ENCODE measurements around the gene AKAP8L. TPM values are rescaled to one million over a fixed set of nuclear protein-coding genes. Genes with fewer than 3 reads are reported as not detected.
A peak's percentile ranks its signal among the peaks of the same experiment; 100 is the strongest.

The AKAP8L gene
- total RNA-seq, 4 donors from 2014 or later: 82.4 to 157 (median 117) TPM

DNA sequence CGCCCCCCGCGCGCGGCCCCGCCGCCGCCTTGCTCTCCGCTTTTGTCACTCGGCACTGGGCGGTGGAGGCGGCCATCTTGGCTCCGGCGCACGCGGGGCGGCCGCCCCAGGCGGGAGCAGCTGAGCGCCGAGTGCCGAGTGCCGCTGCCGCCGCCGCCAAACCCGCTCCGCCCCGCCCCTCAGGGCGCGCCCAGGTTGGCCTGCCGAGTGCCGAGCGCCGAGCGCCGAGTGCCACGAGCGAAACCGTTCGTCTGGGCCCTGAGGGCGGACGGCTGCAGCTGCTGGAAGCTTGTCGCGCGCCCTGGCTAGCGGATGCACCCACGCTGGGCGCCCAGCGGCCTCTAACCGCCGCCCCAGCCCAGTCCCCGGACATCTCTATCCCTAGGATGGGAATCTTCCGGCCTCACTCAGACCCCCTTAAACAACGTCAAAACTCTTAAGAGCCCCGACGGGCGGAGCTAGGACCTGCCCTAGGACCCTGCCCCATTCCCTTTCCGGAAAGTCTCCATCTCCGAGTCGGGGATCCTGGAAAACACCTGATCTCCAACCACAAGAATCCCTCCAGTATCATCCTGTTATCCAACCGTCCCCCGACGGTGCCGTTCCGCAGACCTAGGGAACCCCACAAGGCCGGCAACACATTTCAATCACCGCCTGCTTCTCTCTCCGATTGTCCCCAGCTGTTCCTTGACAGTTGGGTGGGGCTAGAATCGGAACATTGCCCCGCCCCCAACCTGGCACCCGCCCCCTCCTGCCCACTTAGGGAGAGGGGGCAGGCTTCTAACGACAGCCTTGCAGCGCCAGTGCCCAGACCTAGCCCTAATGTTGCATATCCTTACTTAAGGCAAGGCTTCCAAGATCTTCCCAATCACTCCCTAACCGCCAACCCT lies 14.1 kb upstream of the AKAP8L start:
- peak; percentile 82 to 94 for DNase-seq

DNA sequence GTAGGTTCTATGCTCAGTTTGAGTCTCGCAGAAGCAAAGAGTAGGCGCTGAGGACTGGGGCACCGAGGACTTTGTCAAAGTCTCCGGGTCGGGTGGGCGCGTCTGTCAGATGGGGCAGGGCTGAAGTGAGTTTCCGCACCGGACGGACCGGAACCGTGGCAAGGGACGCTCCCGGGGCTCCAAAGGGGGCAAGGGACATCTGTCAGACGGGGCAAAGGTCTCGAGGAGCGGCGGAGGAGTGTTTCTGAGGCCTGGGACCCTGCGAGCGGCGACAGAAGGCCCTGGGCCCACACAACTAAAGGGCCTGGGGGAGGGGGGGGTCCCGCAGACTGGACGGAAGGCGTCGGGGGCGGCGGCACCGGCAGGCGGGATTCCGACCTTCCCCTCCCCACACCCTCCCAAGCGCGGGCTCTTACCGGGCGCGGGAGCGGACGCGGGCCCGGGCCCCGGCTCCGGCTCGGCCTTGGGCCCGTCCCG lies 13.3 kb upstream of the AKAP8L start:
- peaks cover 9 to 20% of the 10 kb centered on the region in 2 donors for H3K4me1 ChIP-seq
- H3K36me3 ChIP-seq: no peaks in the 10 kb centered on the region
- H3K27me3 ChIP-seq: no peaks in the 10 kb centered on the region
- DNase-seq: no peak
- peak overlapping the region; percentile 86 to 88 for H3K4me3 ChIP-seq
- H3K27ac ChIP-seq: peak overlapping the region; percentile 73 to 88
- TF ChIP-seq POLR2A (IDR thresholded peaks at IDR 0.05): no peak
- TF ChIP-seq, protein P1, sequence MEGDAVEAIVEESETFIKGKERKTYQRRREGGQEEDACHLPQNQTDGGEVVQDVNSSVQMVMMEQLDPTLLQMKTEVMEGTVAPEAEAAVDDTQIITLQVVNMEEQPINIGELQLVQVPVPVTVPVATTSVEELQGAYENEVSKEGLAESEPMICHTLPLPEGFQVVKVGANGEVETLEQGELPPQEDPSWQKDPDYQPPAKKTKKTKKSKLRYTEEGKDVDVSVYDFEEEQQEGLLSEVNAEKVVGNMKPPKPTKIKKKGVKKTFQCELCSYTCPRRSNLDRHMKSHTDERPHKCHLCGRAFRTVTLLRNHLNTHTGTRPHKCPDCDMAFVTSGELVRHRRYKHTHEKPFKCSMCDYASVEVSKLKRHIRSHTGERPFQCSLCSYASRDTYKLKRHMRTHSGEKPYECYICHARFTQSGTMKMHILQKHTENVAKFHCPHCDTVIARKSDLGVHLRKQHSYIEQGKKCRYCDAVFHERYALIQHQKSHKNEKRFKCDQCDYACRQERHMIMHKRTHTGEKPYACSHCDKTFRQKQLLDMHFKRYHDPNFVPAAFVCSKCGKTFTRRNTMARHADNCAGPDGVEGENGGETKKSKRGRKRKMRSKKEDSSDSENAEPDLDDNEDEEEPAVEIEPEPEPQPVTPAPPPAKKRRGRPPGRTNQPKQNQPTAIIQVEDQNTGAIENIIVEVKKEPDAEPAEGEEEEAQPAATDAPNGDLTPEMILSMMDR (IDR thresholded peaks at IDR 0.05): no peak
- H3K9me3 ChIP-seq: no peaks in the 10 kb centered on the region
- intact Hi-C loops (cut with DNase I; ENCODE audit: low total_unique reads): no loop called here

More for the DNA sequence above, 14.1 kb upstream of the AKAP8L start:
- Histone ChIP-seq H3K27me3 (no peaks in the 10 kb centered on the region), H3K4me1 (peaks cover 9 to 23% of the 10 kb centered on the region in 2 donors), H3K9me3 (no peaks in the 10 kb centered on the region), H3K27ac (peak overlapping the region; percentile 87 to 88), H3K36me3 (no peaks in the 10 kb centered on the region), H3K4me3 (peak overlapping the region; percentile 56 to 70)
- TF ChIP-seq POLR2A (IDR thresholded peaks at IDR 0.05): peak in 1 of 2 donors; percentile 68
- TF ChIP-seq, protein P1 (IDR thresholded peaks at IDR 0.05): peak in 1 of 4 experiments; percentile 15
- intact Hi-C loops (cut with DNase I; ENCODE audit: low total_unique reads): no loop called here

DNA sequence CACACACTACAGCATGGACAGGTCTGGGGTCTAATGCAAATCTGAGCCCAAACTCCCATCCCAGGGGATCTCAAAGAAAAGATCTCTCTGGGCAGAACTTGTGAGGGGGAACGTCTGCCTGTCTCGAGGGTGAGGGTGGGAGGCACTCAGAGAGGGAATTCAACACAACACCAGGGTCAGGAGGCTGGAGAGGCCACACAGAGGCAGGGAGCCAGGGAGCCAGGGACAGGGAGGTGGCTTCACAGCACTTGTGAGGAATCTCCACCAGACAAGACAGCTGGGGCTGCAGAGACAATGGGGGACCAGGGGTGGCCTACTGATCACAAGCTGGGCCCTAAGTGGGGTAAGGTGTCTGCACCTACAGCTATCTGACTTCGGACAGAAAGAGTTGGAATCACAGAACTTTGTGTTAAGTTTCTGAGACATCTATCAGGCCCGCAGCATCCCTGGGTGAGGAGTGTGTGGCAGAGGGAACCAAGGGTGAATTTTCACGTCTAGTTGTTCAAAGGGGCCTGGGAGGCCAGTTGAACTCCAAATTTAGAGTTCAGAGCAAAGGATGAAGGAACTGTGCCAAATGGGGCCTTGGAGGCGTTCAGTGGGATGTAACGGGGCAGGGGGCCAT lies 12.7 kb upstream of the AKAP8L start:
- H3K4me1 ChIP-seq: peaks cover 9 to 18% of the 10 kb centered on the region in 2 donors

DNA sequence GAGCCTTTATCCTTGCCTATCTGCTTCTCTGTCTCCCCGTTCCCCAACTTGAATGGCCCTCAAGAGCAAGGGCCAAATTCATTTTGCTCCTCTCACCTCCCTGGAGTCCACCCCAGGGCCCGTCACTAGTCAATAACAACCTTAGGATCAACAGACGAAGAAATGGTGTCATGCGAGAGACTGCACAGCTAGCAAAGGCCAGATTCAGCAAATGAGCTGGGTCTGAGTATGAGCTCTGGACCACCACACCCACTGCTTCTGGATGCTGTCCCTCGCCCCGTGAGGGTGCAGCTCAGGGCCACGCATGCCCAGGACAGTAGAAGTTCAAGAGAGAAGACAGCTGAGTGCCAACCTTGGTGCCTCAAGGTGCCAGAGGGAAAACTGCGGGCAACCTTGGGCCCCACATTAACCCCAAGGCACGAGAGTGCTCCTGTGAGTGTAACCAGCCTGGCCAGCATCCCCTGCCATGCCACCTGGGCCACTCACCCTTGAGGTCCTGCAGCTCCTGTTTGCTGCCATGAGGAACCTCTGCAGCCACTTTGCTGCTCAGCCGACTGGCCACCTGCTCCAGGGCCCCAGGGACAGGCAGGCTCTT lies 11.8 kb upstream of the AKAP8L start:
- no peak overlapping the region for H3K27ac ChIP-seq
- H3K9me3 ChIP-seq: no peaks in the 10 kb centered on the region
- no peaks in the 10 kb centered on the region for H3K36me3 ChIP-seq
- intact Hi-C loops (cut with DNase I; ENCODE audit: low total_unique reads): no loop called here
- DNase-seq: no peak
- H3K4me1 ChIP-seq: peaks cover 9 to 18% of the 10 kb centered on the region in 2 donors
- H3K4me3 ChIP-seq: no peak overlapping the region
- no peaks in the 10 kb centered on the region for H3K27me3 ChIP-seq
- TF ChIP-seq POLR2A (IDR thresholded peaks at IDR 0.05): no peak
- TF ChIP-seq, protein P1 (IDR thresholded peaks at IDR 0.05): no peak

More for the DNA sequence above, 12.7 kb upstream of the AKAP8L start:
- H3K4me3 ChIP-seq: peak overlapping the region; percentile 86 to 88
- no peaks in the 10 kb centered on the region for H3K36me3 ChIP-seq
- peak overlapping the region; percentile 73 to 88 for H3K27ac ChIP-seq
- H3K9me3 ChIP-seq: no peaks in the 10 kb centered on the region
- DNase-seq: no peak
- TF ChIP-seq POLR2A (IDR thresholded peaks at IDR 0.05): no peak
- TF ChIP-seq, protein P1 (IDR thresholded peaks at IDR 0.05): no peak
- intact Hi-C loops (cut with DNase I; ENCODE audit: low total_unique reads): no loop called here
- H3K27me3 ChIP-seq: no peaks in the 10 kb centered on the region
